ENCODE data around the gene DMAC2L. TPM values are rescaled to one million over a fixed set of nuclear protein-coding genes. Genes with fewer than 3 reads are reported as not detected.

Gene DMAC2L
- total RNA-seq, 1 experiment from 2014 or later: 14.0 TPM

GRCh38 chr14:50345846-50346422 lies 33.8 kb downstream of the DMAC2L start:
- Histone ChIP-seq H3K36me3 (ENCODE audit: control insufficient read depth, insufficient read depth, low read length) (no peaks in the 10 kb centered on the region), H3K9me3 (ENCODE audit: control insufficient read depth, insufficient read depth, low read depth, low read length) (no peaks in the 10 kb centered on the region), H3K27ac (ENCODE audit: low read length) (no peak overlapping the region), H3K27me3 (ENCODE audit: control insufficient read depth, insufficient read depth, low read length) (no peaks in the 10 kb centered on the region), H3K4me3 (ENCODE audit: low read depth in 2 of 2, low read length in 2 of 2) (no peak overlapping the region), H3K4me1 (ENCODE audit: control insufficient read depth, insufficient read depth, low read length) (peaks cover 7% of the 10 kb centered on the region)
- POLR2A ChIA-PET: no interaction called here
- DNase-seq (ENCODE audit: low read depth, low spot score) (no peak), ATAC-seq (no peak)
- TF ChIP-seq POLR2AphosphoS5 (IDR thresholded peaks at IDR 0.05; ENCODE audit: low read depth, low read length) (no peak), SIN3A (IDR thresholded peaks at IDR 0.05; ENCODE audit: borderline replicate concordance, insufficient read depth, low read depth, low read length) (no peak), REST (IDR thresholded peaks at IDR 0.05; ENCODE audit: insufficient read depth in 1 of 2, low read depth in 2 of 2, low read length in 1 of 2) (no peak), TCF7L2 (IDR thresholded peaks at IDR 0.05; ENCODE audit: low read depth, low read length) (no peak), CTCF (IDR thresholded peaks at IDR 0.05) (no peak)
- CTCF ChIA-PET: interaction anchor here (0.7 kb wide), 1 partner anchor 54 kb away, joined by 3 read pairs; no protein-coding TSS in a partner anchor
- in situ Hi-C loops (cut with HindIII; ENCODE audit: low pct_unique_long_range_greater_than_20kb, low sequenced_read_pairs): no loop called here
- intact Hi-C loops (cut with micrococcal nuclease; ENCODE audit: unreplicated experiment): no loop called here
- no TSS peak for BruUV-seq (replicated peaks)

GRCh38 chr14:50347521-50347920 lies 35.4 kb downstream of the DMAC2L start:
- no peaks in the 10 kb centered on the region for H3K27me3 ChIP-seq (ENCODE audit: control insufficient read depth, insufficient read depth, low read length)
- ChIA-PET CTCF (interaction anchor here (0.6 kb wide), 1 partner anchor 235 kb away, joined by 6 read pairs; no protein-coding TSS in a partner anchor), POLR2A (no interaction called here)
- H3K9me3 ChIP-seq (ENCODE audit: control insufficient read depth, insufficient read depth, low read depth, low read length): no peaks in the 10 kb centered on the region
- in situ Hi-C loops (cut with HindIII; ENCODE audit: low pct_unique_long_range_greater_than_20kb, low sequenced_read_pairs) (no loop called here), intact Hi-C loops (cut with micrococcal nuclease; ENCODE audit: unreplicated experiment) (no loop called here)
- H3K27ac ChIP-seq (ENCODE audit: low read length): peak overlapping the region; percentile 51; the same call in 1 of the 2 replicates
- no peak for ATAC-seq
- no TSS peak for BruUV-seq (replicated peaks)
- peaks cover 3% of the 10 kb centered on the region for H3K4me1 ChIP-seq (ENCODE audit: control insufficient read depth, insufficient read depth, low read length)
- no peaks in the 10 kb centered on the region for H3K36me3 ChIP-seq (ENCODE audit: control insufficient read depth, insufficient read depth, low read length)
- no peak overlapping the region for H3K4me3 ChIP-seq (ENCODE audit: low read depth in 2 of 2, low read length in 2 of 2)
- DNase-seq (ENCODE audit: low read depth, low spot score): no peak
- no peak for TF ChIP-seq TCF7L2 (IDR thresholded peaks at IDR 0.05; ENCODE audit: low read depth, low read length)
- TF ChIP-seq POLR2AphosphoS5 (IDR thresholded peaks at IDR 0.05; ENCODE audit: low read depth, low read length): no peak
- no peak for TF ChIP-seq REST (IDR thresholded peaks at IDR 0.05; ENCODE audit: insufficient read depth in 1 of 2, low read depth in 2 of 2, low read length in 1 of 2)
- no peak for TF ChIP-seq SIN3A (IDR thresholded peaks at IDR 0.05; ENCODE audit: borderline replicate concordance, insufficient read depth, low read depth, low read length)
- TF ChIP-seq CTCF (IDR thresholded peaks at IDR 0.05): no peak
